ENCODE results near the gene P3H3.
"Not testable (repeated sequence)": the region's sequence is repeated elsewhere in the genome, so short reads cannot be mapped to it uniquely, and the experiment has no call there.

GRCh38 chr12:6865307-6865706 lies 37.1 kb downstream of the P3H3 start:
- TF ChIP-seq, protein P1, sequence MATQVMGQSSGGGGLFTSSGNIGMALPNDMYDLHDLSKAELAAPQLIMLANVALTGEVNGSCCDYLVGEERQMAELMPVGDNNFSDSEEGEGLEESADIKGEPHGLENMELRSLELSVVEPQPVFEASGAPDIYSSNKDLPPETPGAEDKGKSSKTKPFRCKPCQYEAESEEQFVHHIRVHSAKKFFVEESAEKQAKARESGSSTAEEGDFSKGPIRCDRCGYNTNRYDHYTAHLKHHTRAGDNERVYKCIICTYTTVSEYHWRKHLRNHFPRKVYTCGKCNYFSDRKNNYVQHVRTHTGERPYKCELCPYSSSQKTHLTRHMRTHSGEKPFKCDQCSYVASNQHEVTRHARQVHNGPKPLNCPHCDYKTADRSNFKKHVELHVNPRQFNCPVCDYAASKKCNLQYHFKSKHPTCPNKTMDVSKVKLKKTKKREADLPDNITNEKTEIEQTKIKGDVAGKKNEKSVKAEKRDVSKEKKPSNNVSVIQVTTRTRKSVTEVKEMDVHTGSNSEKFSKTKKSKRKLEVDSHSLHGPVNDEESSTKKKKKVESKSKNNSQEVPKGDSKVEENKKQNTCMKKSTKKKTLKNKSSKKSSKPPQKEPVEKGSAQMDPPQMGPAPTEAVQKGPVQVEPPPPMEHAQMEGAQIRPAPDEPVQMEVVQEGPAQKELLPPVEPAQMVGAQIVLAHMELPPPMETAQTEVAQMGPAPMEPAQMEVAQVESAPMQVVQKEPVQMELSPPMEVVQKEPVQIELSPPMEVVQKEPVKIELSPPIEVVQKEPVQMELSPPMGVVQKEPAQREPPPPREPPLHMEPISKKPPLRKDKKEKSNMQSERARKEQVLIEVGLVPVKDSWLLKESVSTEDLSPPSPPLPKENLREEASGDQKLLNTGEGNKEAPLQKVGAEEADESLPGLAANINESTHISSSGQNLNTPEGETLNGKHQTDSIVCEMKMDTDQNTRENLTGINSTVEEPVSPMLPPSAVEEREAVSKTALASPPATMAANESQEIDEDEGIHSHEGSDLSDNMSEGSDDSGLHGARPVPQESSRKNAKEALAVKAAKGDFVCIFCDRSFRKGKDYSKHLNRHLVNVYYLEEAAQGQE (IDR thresholded peaks at IDR 0.05): not testable (repeated sequence)
- TF ChIP-seq TAF1 (conservative IDR thresholded peaks at IDR 0.05); ATF3 (IDR thresholded peaks at IDR 0.05); CTCF (IDR thresholded peaks at IDR 0.05; ENCODE audit: low read depth, low read length, missing input control); YY1 (IDR thresholded peaks at IDR 0.05); GABPA (IDR thresholded peaks at IDR 0.05 in 1 of 2, conservative IDR thresholded peaks at IDR 0.05 in 1 of 2); ZBTB33 (IDR thresholded peaks at IDR 0.05): not testable (repeated sequence)
- TF ChIP-seq, protein P2, sequence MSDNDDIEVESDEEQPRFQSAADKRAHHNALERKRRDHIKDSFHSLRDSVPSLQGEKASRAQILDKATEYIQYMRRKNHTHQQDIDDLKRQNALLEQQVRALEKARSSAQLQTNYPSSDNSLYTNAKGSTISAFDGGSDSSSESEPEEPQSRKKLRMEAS (IDR thresholded peaks at IDR 0.05): not testable (repeated sequence)

All from liver (tissue), 3 donors.